ENCODE results near the gene WLS. TPM values are rescaled to one million over a fixed set of nuclear protein-coding genes. Genes with fewer than 3 reads are reported as not detected.

The WLS gene
- total RNA-seq, 1 experiment from 2014 or later: 19.8 TPM

DNA sequence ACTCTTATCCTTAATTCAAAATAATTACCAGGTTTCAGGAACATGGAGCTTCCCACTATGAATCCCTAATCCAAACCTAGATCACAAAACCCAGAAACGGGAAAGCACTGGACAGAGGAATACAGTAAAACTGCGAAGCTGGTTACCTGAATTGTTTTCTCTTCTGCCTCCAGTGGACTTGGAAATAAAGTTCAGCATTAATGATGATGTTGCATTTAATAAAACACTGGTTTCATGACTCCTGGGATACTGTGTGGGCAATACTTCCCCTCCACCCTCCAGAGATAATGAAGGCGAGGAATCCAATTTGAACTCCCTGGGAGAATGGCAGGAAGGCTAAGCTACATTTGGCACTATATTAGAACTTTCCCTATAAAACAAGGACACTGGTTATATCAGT is 65.1 kb downstream of the WLS start:
- ChIA-PET POLR2A (ENCODE audit: unreplicated experiment) (no interaction called here), CTCF (no interaction called here)
- intact Hi-C loops (cut with micrococcal nuclease; ENCODE audit: unreplicated experiment): no loop called here
- no peaks in the 10 kb centered on the region for H4K20me1 ChIP-seq (ENCODE audit: insufficient read depth)
- H3K27me3 ChIP-seq (ENCODE audit: insufficient read depth, low read depth): no peaks in the 10 kb centered on the region
- H3K9me3 ChIP-seq (ENCODE audit: insufficient read depth, low read depth): no peaks in the 10 kb centered on the region
- no TSS peak for BruUV-seq (replicated peaks)
- no peaks in the 10 kb centered on the region for H3K9me2 ChIP-seq (ENCODE audit: insufficient read depth)
- no peaks in the 10 kb centered on the region for H3K79me2 ChIP-seq (ENCODE audit: low read depth)
- no peak overlapping the region for H3K27ac ChIP-seq
- no peak overlapping the region for H2AFZ ChIP-seq
- H3K4me1 ChIP-seq (replicated peaks; ENCODE audit: insufficient read depth): no peaks in the 10 kb centered on the region
- H3K4me3 ChIP-seq: no peak overlapping the region
- no peak overlapping the region for H3K4me2 ChIP-seq
- no peaks in the 10 kb centered on the region for H3F3A ChIP-seq (ENCODE audit: insufficient read depth, low read depth)
- no peak for TF ChIP-seq EZH2 (IDR thresholded peaks at IDR 0.05; ENCODE audit: low read depth)
- TF ChIP-seq, protein P1, sequence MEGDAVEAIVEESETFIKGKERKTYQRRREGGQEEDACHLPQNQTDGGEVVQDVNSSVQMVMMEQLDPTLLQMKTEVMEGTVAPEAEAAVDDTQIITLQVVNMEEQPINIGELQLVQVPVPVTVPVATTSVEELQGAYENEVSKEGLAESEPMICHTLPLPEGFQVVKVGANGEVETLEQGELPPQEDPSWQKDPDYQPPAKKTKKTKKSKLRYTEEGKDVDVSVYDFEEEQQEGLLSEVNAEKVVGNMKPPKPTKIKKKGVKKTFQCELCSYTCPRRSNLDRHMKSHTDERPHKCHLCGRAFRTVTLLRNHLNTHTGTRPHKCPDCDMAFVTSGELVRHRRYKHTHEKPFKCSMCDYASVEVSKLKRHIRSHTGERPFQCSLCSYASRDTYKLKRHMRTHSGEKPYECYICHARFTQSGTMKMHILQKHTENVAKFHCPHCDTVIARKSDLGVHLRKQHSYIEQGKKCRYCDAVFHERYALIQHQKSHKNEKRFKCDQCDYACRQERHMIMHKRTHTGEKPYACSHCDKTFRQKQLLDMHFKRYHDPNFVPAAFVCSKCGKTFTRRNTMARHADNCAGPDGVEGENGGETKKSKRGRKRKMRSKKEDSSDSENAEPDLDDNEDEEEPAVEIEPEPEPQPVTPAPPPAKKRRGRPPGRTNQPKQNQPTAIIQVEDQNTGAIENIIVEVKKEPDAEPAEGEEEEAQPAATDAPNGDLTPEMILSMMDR (conservative IDR thresholded peaks at IDR 0.05): no peak
- no peaks in the 10 kb centered on the region for H3K36me3 ChIP-seq (ENCODE audit: low read depth)
- DNase-seq: no peak

DNA sequence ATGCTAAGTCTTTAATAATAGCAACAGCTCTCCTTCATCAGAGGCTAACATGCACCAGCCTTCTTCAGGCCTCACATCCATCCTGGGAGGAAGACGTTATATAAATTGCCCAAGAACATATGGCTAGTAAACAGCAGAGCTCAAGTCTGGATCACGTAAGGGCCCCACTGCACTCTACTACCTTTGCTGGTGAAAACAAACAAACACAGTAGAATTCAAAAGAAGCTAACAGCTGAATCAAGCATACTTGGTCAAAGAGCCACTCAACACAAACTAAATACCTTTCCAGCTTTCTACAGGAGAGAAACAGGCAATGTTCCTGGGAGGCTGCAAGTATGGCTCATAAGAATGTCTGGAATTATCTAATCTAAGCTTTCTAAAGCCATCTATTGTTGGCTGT is 66.0 kb downstream of the WLS start:
- no peaks in the 10 kb centered on the region for H3K9me2 ChIP-seq (ENCODE audit: insufficient read depth)
- no peak overlapping the region for H3K4me3 ChIP-seq
- H3K4me1 ChIP-seq (replicated peaks; ENCODE audit: insufficient read depth): no peaks in the 10 kb centered on the region
- H3K27ac ChIP-seq: no peak overlapping the region
- BruUV-seq (replicated peaks): no TSS peak
- H3K9me3 ChIP-seq (ENCODE audit: insufficient read depth, low read depth): no peaks in the 10 kb centered on the region
- ChIA-PET POLR2A (ENCODE audit: unreplicated experiment) (no interaction called here), CTCF (interaction anchor here (0.9 kb wide), 1 partner anchor 46 kb away, joined by 3 read pairs; no protein-coding TSS in a partner anchor)
- no peak for DNase-seq
- TF ChIP-seq EZH2 (IDR thresholded peaks at IDR 0.05; ENCODE audit: low read depth): no peak
- TF ChIP-seq, protein P1 (conservative IDR thresholded peaks at IDR 0.05): no peak
- H3K27me3 ChIP-seq (ENCODE audit: insufficient read depth, low read depth): no peaks in the 10 kb centered on the region
- H3K4me2 ChIP-seq: no peak overlapping the region
- H3K79me2 ChIP-seq (ENCODE audit: low read depth): no peaks in the 10 kb centered on the region
- H3K36me3 ChIP-seq (ENCODE audit: low read depth): no peaks in the 10 kb centered on the region
- intact Hi-C loops (cut with micrococcal nuclease; ENCODE audit: unreplicated experiment): no loop called here
- no peak overlapping the region for H2AFZ ChIP-seq
- no peaks in the 10 kb centered on the region for H3F3A ChIP-seq (ENCODE audit: insufficient read depth, low read depth)
- no peaks in the 10 kb centered on the region for H4K20me1 ChIP-seq (ENCODE audit: insufficient read depth)

DNA sequence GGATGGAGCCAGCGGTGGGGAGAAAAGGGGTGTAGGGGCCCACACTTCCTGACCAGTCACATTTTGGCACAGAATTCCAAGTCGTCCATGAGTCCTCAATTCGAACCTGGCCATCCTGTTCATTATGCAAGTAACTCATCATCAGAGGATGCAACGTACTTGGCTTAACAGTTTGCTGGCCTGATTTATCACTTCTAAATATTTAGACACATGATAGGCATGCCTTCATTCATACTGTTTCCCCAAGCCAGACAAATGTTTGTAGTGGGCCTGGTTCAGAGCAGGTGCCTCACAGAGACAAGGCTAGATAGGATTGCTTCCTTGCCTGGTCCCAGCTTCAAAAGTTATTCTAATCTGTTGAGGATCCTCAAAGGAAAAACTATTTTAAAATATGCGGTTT is 66.7 kb downstream of the WLS start:
- Histone ChIP-seq H3K9me2 (ENCODE audit: insufficient read depth) (no peaks in the 10 kb centered on the region), H3K9me3 (ENCODE audit: insufficient read depth, low read depth) (no peaks in the 10 kb centered on the region), H2AFZ (no peak overlapping the region), H3K4me2 (no peak overlapping the region), H3K4me1 (replicated peaks; ENCODE audit: insufficient read depth) (no peaks in the 10 kb centered on the region), H3K27me3 (ENCODE audit: insufficient read depth, low read depth) (no peaks in the 10 kb centered on the region), H3K27ac (no peak overlapping the region), H4K20me1 (ENCODE audit: insufficient read depth) (no peaks in the 10 kb centered on the region), H3K36me3 (ENCODE audit: low read depth) (no peaks in the 10 kb centered on the region), H3F3A (ENCODE audit: insufficient read depth, low read depth) (no peaks in the 10 kb centered on the region), H3K4me3 (no peak overlapping the region), H3K79me2 (ENCODE audit: low read depth) (no peaks in the 10 kb centered on the region)
- ChIA-PET POLR2A (ENCODE audit: unreplicated experiment) (no interaction called here), CTCF (no interaction called here)
- no peak for DNase-seq
- no TSS peak for BruUV-seq (replicated peaks)
- intact Hi-C loops (cut with micrococcal nuclease; ENCODE audit: unreplicated experiment): no loop called here
- TF ChIP-seq, protein P1 (conservative IDR thresholded peaks at IDR 0.05): no peak
- no peak for TF ChIP-seq EZH2 (IDR thresholded peaks at IDR 0.05; ENCODE audit: low read depth)
